ENCODE data around the gene FZD10.

The FZD10 gene

DNA sequence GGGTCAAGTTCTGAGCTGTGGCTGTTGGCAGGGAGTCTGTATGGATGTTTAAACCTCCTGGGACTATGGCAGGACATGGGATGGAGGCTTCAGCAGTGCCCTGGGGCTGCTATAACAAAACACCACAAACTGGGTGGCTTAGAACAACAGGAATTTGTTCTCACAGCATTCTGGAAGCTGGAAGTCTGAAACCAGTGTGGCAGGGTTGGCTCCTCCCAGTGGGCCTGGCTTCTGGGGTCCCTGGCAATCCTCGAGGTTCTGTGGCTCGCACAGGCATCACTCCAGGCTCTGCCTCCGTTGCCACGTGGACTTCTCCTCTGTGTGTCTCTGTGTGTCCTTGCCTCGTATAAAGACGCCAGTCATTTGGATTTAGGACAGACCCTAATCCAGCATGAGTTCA lies 39.9 kb downstream of the FZD10 start:
- TF ChIP-seq, protein P1, sequence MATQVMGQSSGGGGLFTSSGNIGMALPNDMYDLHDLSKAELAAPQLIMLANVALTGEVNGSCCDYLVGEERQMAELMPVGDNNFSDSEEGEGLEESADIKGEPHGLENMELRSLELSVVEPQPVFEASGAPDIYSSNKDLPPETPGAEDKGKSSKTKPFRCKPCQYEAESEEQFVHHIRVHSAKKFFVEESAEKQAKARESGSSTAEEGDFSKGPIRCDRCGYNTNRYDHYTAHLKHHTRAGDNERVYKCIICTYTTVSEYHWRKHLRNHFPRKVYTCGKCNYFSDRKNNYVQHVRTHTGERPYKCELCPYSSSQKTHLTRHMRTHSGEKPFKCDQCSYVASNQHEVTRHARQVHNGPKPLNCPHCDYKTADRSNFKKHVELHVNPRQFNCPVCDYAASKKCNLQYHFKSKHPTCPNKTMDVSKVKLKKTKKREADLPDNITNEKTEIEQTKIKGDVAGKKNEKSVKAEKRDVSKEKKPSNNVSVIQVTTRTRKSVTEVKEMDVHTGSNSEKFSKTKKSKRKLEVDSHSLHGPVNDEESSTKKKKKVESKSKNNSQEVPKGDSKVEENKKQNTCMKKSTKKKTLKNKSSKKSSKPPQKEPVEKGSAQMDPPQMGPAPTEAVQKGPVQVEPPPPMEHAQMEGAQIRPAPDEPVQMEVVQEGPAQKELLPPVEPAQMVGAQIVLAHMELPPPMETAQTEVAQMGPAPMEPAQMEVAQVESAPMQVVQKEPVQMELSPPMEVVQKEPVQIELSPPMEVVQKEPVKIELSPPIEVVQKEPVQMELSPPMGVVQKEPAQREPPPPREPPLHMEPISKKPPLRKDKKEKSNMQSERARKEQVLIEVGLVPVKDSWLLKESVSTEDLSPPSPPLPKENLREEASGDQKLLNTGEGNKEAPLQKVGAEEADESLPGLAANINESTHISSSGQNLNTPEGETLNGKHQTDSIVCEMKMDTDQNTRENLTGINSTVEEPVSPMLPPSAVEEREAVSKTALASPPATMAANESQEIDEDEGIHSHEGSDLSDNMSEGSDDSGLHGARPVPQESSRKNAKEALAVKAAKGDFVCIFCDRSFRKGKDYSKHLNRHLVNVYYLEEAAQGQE (IDR thresholded peaks at IDR 0.05; ENCODE audit: insufficient read depth in 1 of 2, low read depth in 2 of 2, low read length in 2 of 2) = no peak
- TF ChIP-seq FOXP2 (optimal IDR thresholded peaks at IDR 0.05; ENCODE audit: borderline replicate concordance, extremely low read depth, extremely low read length, insufficient read depth) (no peak), SIN3A (IDR thresholded peaks at IDR 0.05; ENCODE audit: borderline replicate concordance, insufficient read depth, low read length) (no peak), TAF1 (IDR thresholded peaks at IDR 0.05; ENCODE audit: borderline replicate concordance, insufficient read depth, low read length) (no peak), POLR2AphosphoS5 (IDR thresholded peaks at IDR 0.05; ENCODE audit: low read depth, low read length) (no peak)

DNA sequence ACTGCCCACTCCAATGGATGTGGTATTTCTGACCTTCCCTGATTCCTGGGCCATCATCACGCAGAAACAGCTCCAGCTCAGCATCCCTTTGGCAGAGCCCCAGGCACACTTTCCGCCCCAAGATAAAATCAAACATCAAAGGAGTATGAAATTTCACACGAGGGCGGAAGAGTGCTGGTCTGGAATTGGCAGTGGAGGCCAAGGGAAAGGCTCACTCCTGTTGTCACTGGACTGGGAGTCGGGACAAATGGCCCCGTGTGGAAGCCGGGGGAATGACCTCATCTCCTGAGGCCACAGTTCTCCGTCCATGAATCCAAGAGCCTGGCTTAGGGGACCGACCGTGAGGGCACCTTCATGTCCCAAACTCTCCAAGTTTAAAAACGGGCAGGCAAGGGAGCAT lies 40.9 kb downstream of the FZD10 start:
- no peak for TF ChIP-seq POLR2AphosphoS5 (IDR thresholded peaks at IDR 0.05; ENCODE audit: low read depth, low read length)
- TF ChIP-seq, protein P1 (IDR thresholded peaks at IDR 0.05; ENCODE audit: insufficient read depth in 1 of 2, low read depth in 2 of 2, low read length in 2 of 2) = no peak
- TF ChIP-seq TAF1 (IDR thresholded peaks at IDR 0.05; ENCODE audit: borderline replicate concordance, insufficient read depth, low read length) = no peak
- TF ChIP-seq FOXP2 (optimal IDR thresholded peaks at IDR 0.05; ENCODE audit: borderline replicate concordance, extremely low read depth, extremely low read length, insufficient read depth) = no peak
- no peak for TF ChIP-seq SIN3A (IDR thresholded peaks at IDR 0.05; ENCODE audit: borderline replicate concordance, insufficient read depth, low read length)

DNA sequence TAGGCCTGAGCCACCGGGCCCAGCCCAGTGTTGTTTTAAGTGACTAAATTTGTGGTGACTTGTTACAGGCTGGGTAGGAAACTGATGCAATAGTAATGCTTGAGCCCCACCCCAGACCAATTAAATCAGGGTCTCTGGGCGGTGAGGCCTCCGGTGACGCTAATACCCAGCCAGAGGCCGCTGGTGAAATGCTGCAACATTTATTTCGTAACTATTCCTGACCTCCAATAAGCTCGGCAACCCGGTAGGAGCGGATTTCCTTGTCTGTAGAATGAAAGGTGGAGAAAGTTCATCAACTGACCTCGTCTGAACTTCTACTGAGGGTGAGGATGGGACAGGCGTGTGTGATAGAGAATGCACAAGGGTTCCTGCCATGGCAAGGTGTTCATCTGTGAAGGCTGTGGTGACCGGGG lies 42.3 kb downstream of the FZD10 start:
- TF ChIP-seq FOXP2 (optimal IDR thresholded peaks at IDR 0.05; ENCODE audit: borderline replicate concordance, extremely low read depth, extremely low read length, insufficient read depth) (no peak), TAF1 (IDR thresholded peaks at IDR 0.05; ENCODE audit: borderline replicate concordance, insufficient read depth, low read length) (no peak), SIN3A (IDR thresholded peaks at IDR 0.05; ENCODE audit: borderline replicate concordance, insufficient read depth, low read length) (no peak), POLR2AphosphoS5 (IDR thresholded peaks at IDR 0.05; ENCODE audit: low read depth, low read length) (no peak)
- TF ChIP-seq, protein P1 (IDR thresholded peaks at IDR 0.05; ENCODE audit: insufficient read depth in 1 of 2, low read depth in 2 of 2, low read length in 2 of 2) = no peak

DNA sequence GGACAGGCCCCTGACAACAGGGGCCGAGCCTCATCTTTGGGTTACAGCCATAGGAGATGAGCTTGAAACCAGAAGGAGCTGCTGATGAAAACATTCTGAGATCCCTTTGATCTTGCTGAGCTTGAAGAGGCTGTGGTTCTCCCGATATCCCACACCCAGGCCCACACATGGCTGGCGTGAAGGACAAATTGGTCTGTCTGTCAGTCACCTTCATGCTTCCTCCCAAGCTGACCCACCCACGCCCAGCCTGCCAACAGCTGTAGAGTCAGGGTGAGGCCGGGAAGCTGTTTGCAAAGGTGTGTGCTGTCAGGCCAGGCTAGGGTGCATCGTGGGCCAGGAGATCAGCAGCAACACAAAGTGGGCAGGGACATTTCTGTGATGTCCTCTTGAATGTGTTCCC lies 43.2 kb downstream of the FZD10 start:
- TF ChIP-seq POLR2AphosphoS5 (IDR thresholded peaks at IDR 0.05; ENCODE audit: low read depth, low read length) (no peak), SIN3A (IDR thresholded peaks at IDR 0.05; ENCODE audit: borderline replicate concordance, insufficient read depth, low read length) (no peak), TAF1 (IDR thresholded peaks at IDR 0.05; ENCODE audit: borderline replicate concordance, insufficient read depth, low read length) (no peak), FOXP2 (optimal IDR thresholded peaks at IDR 0.05; ENCODE audit: borderline replicate concordance, extremely low read depth, extremely low read length, insufficient read depth) (no peak)
- TF ChIP-seq, protein P1 (IDR thresholded peaks at IDR 0.05; ENCODE audit: insufficient read depth in 1 of 2, low read depth in 2 of 2, low read length in 2 of 2) = no peak
